Measurements from ENCODE around the gene CASP9. TPM values are rescaled to one million over a fixed set of nuclear protein-coding genes. Genes with fewer than 3 reads are reported as not detected.
"Not testable (repeated sequence)": the region's sequence is repeated elsewhere in the genome, so short reads cannot be mapped to it uniquely, and the experiment has no call there.

CASP9 gene
- total RNA-seq, 1 experiment from 2014 or later = 15.9 TPM

GRCh38 chr1:15465674-15466073 lies 58.3 kb downstream of the CASP9 start:
- H3K9me3 Mint-ChIP-seq = no peaks in the 10 kb centered on the region
- no peaks in the 10 kb centered on the region for H3K9me3 ChIP-seq (ENCODE audit: control insufficient read depth, low read depth, low read length)
- no peaks in the 10 kb centered on the region for H3K79me1 ChIP-seq (ENCODE audit: insufficient read depth, low read depth, low read length, poor library complexity, severe bottlenecking)

GRCh38 chr1:15463926-15464322 lies 60.1 kb downstream of the CASP9 start:
- H3K4me3 Mint-ChIP-seq; H3K18ac ChIP-seq (ENCODE audit: insufficient read length, low read depth, low read length); H3K79me2 ChIP-seq (ENCODE audit: insufficient read depth, low read length); H3K4me2 ChIP-seq (ENCODE audit: insufficient read depth, insufficient read length, low read length); H3K4me1 ChIP-seq (ENCODE audit: insufficient read depth, low read length); H2AFZ ChIP-seq (ENCODE audit: low read length); H3K9me3 ChIP-seq (ENCODE audit: control insufficient read depth, low read depth, low read length); H3K14ac ChIP-seq (ENCODE audit: insufficient read depth, low read length); H4K20me1 ChIP-seq (ENCODE audit: control insufficient read depth, insufficient read depth, insufficient read length); H2BK120ac ChIP-seq (ENCODE audit: low read depth, low read length, poor library complexity, severe bottlenecking); H3K23me2 ChIP-seq (ENCODE audit: insufficient read length, low read depth, low read length, poor library complexity, severe bottlenecking); H2BK15ac ChIP-seq (ENCODE audit: low read depth, low read length); H3K27me3 Mint-ChIP-seq (ENCODE audit: low read depth); H3K9me3 Mint-ChIP-seq; H4K5ac ChIP-seq (ENCODE audit: insufficient read length, low read depth, low read length); H3K4ac ChIP-seq (ENCODE audit: low read depth, low read length); H3K27ac Mint-ChIP-seq; H3K9ac ChIP-seq (ENCODE audit: extremely low read depth, insufficient read length, low read length); H4K91ac ChIP-seq (ENCODE audit: insufficient read length, low read depth, low read length); H3K56ac ChIP-seq (ENCODE audit: insufficient read length, low read depth, low read length); H2BK20ac ChIP-seq (ENCODE audit: low read depth, low read length, poor library complexity, severe bottlenecking); H3K23ac ChIP-seq (ENCODE audit: insufficient read length, low read depth, low read length); H4K8ac ChIP-seq (replicated peaks; ENCODE audit: insufficient read length, low read depth, low read length); H3K79me1 ChIP-seq (ENCODE audit: insufficient read depth, low read depth, low read length, poor library complexity, severe bottlenecking); H3K27me3 ChIP-seq (ENCODE audit: insufficient read depth, low read length); H3T11ph ChIP-seq (ENCODE audit: low read length); H3K27ac ChIP-seq (ENCODE audit: insufficient read length, low read depth, low read length); H2AK5ac ChIP-seq (ENCODE audit: insufficient read length, low read length); H2BK12ac ChIP-seq (ENCODE audit: insufficient read length, low read depth, low read length); H3K36me3 Mint-ChIP-seq (ENCODE audit: insufficient read depth in 1 of 3, low read depth in 3 of 3); H2BK5ac ChIP-seq (ENCODE audit: insufficient read length, low read length); DNase-seq: not testable (repeated sequence)
- no CpG with 5 or more reads among the region's 5 CpGs for whole genome bisulfite sequencing (ENCODE audit: extremely low coverage, insufficient read length, low lambda C conversion rate)
- H3K4me1 Mint-ChIP-seq = peaks cover 4 to 15% of the 10 kb centered on the region in 2 experiments; a peak in 3 of 4 replicates

More at GRCh38 chr1:15465674-15466073, 58.3 kb downstream of the CASP9 start:
- Histone ChIP-seq H2BK120ac (ENCODE audit: low read depth, low read length, poor library complexity, severe bottlenecking) (no peak overlapping the region), H4K5ac (ENCODE audit: insufficient read length, low read depth, low read length) (no peak overlapping the region), H3K27me3 (ENCODE audit: insufficient read depth, low read length) (no peaks in the 10 kb centered on the region), H4K8ac (replicated peaks; ENCODE audit: insufficient read length, low read depth, low read length) (no peak overlapping the region), H3K4me1 (ENCODE audit: insufficient read depth, low read length) (no peaks in the 10 kb centered on the region), H3K4me2 (ENCODE audit: insufficient read depth, insufficient read length, low read length) (no peak overlapping the region), H3K56ac (ENCODE audit: insufficient read length, low read depth, low read length) (no peak overlapping the region), H3K79me2 (ENCODE audit: insufficient read depth, low read length) (no peaks in the 10 kb centered on the region), H3K4ac (ENCODE audit: low read depth, low read length) (no peak overlapping the region), H2BK15ac (ENCODE audit: low read depth, low read length) (no peak overlapping the region), H3K23ac (ENCODE audit: insufficient read length, low read depth, low read length) (no peak overlapping the region), H2BK20ac (ENCODE audit: low read depth, low read length, poor library complexity, severe bottlenecking) (no peak overlapping the region), H2AK5ac (ENCODE audit: insufficient read length, low read length) (no peak overlapping the region), H3K14ac (ENCODE audit: insufficient read depth, low read length) (no peak overlapping the region), H2BK12ac (ENCODE audit: insufficient read length, low read depth, low read length) (no peak overlapping the region), H2BK5ac (ENCODE audit: insufficient read length, low read length) (no peak overlapping the region), H3K27ac (ENCODE audit: insufficient read length, low read depth, low read length) (no peak overlapping the region), H4K91ac (ENCODE audit: insufficient read length, low read depth, low read length) (no peak overlapping the region), H4K20me1 (ENCODE audit: control insufficient read depth, insufficient read depth, insufficient read length) (no peaks in the 10 kb centered on the region), H3T11ph (ENCODE audit: low read length) (no peak overlapping the region), H3K23me2 (ENCODE audit: insufficient read length, low read depth, low read length, poor library complexity, severe bottlenecking) (no peaks in the 10 kb centered on the region), H2AFZ (ENCODE audit: low read length) (no peak overlapping the region), H3K18ac (ENCODE audit: insufficient read length, low read depth, low read length) (no peak overlapping the region), H3K9ac (ENCODE audit: extremely low read depth, insufficient read length, low read length) (no peak overlapping the region)
- Mint-ChIP-seq H3K27ac (no peak overlapping the region), H3K36me3 (ENCODE audit: insufficient read depth in 1 of 3, low read depth in 3 of 3) (no peaks in the 10 kb centered on the region), H3K4me3 (no peak overlapping the region), H3K27me3 (ENCODE audit: low read depth) (peaks cover 7% of the 10 kb centered on the region), H3K4me1 (peaks cover 4 to 10% of the 10 kb centered on the region in 2 experiments; a peak in 3 of 4 replicates)
- DNase-seq = no peak
- WGBS (ENCODE audit: extremely low coverage, insufficient read length, low lambda C conversion rate) = no CpG with 5 or more reads among the region's 7 CpGs
- no peak for TF ChIP-seq CTCF (conservative IDR thresholded peaks at IDR 0.05)
